Activated gamma-delta T cell treated with anti-CD3 and anti-CD28 coated beads, Interleukin-2, amount 50 U/mL, for 16 hours (primary cell): Measurements from ENCODE around the gene UTP4.
"Not testable (repeated sequence)": the region's sequence is repeated elsewhere in the genome, so short reads cannot be mapped to it uniquely, and the experiment has no call there.

Source experiments
- DNase-seq: peaks from one replicate; pipeline ENCODE4 v3.0.0-alpha.2; 2020; ENCODE audit warnings: low read depth

UTP4 gene

DNA sequence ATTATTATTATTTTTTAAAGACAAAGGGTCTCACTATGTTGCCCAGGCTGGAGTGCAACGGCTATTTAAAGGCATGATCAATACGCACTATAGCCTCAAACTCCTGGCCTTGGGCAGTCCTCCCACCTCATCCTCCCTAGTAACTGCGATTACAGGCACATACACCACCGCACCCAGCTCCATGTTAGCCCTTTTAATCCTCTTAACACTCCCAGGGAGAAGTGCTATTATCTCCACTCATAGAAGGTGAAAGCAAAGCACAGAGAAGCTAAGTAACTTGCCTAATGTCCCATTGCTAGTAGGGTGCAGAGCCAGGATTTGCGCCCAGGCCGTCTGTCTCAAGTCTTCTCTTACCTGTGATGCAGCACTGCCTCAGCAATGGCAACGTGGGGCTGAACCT lies 22.0 kb upstream of the UTP4 start:
- no peak for DNase-seq

DNA sequence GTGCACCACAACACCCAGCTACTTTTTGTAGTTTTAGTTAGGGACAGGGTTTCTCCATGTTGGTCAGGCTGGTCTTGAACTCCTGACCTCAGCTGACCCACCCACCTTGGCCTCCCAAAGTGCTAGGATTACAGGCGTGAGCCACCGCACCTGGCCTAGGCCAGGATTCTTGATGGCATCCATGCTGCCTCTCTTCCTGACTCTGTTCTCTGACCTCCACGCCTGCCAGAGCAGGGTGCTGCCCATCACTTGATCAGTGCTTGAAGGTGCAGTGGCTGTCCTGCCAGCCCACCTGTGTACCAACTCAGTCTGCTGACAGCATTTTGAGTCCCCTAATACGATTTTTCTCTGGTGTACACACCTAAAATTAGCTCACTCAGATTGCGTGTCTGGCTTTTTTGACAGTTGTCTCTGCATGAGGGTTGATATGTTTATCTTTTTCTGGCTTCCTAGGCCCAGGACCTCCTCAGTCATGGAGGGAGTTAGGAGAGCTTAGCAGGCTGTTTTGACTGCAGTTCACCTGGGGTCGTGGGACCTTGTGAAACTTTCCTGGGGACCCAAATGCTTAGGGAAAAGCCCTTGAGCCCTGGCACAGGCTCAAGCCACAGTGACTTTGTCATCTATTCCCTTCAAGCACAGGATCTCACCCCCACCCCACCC lies 21.1 kb upstream of the UTP4 start:
- no peak for DNase-seq

DNA sequence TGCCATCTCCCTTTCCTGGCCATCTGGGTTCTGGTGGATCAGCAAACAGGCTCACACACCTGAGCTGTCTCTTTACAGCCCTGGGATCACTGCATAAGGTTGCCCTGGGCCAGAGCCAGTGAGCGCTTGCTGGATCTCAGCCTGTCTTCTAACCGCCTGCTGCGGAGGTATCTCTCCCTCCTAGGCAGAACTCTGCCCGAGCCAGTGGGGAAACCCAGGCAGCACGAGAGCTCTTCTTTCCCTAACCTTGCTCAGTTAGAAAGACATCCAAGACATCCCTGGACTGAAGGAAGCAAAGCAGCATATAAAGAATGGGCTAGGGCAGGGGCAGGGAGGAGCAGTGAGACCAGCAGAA lies 20.6 kb upstream of the UTP4 start:
- no peak for DNase-seq

DNA sequence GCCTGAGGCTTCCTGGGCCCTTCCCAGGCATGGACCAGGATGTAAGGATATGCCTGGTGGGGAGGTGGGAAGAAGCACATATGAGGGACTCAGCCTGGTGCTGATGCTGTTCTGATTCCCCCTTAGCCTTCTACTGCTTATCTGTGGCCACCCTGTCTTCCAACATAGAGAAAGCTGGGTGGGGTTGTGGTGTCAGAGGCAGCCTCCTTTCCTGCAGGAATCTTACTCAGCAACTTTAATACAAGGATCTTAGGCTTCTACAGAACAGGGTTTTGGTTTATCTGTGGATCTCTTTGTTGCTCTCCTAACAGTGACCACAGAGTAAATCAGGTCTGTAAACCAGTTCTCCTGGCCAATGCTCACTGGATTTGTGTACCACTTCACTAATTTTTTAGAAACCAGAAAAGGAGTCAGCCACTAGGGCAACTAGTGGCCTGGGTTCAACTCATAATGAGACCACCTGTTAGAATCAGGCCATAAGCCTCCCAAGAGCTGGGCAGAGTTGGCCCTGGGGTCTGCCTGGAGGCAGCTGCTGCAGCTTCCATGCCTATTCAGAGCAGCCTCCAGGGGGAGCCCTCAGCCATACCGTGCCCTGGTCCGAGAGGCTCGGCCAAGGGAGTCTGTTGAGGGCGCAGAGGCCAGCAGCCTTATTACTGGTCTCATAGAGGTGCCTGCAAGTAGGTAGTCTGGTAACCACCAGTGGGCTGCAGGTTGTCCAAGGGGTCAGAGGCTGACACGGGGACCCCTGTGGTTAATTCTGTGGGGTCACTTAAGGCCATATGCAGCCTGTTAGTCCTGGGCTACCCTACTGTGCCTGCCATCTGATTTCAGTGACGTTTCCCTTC lies 19.9 kb upstream of the UTP4 start:
- peak; percentile 22 for DNase-seq

DNA sequence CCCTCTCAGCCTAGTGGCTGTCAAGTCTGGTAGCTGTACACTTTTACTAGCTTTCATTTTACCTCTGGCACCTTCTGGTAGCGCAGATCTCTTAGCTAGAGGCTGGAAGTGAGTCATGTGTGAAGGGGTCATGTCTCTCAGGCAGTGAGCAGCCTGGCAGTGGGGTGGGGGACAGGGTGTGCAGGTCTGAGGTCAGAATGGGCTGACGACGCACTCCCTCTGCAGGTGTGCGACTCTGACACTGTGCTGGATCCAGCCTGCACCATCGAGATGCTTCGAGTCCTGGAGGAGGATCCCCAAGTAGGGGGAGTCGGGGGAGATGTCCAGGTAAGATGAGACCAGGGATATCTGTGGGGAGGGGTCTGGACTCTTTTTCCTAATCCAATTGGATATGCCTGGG lies 19.2 kb upstream of the UTP4 start:
- no peak for DNase-seq

DNA sequence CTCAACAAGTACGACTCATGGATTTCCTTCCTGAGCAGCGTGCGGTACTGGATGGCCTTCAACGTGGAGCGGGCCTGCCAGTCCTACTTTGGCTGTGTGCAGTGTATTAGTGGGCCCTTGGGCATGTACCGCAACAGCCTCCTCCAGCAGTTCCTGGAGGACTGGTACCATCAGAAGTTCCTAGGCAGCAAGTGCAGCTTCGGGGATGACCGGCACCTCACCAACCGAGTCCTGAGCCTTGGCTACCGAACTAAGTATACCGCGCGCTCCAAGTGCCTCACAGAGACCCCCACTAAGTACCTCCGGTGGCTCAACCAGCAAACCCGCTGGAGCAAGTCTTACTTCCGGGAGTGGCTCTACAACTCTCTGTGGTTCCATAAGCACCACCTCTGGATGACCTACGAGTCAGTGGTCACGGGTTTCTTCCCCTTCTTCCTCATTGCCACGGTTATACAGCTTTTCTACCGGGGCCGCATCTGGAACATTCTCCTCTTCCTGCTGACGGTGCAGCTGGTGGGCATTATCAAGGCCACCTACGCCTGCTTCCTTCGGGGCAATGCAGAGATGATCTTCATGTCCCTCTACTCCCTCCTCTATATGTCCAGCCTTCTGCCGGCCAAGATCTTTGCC lies 18.0 kb upstream of the UTP4 start:
- DNase-seq, result no peak

DNA sequence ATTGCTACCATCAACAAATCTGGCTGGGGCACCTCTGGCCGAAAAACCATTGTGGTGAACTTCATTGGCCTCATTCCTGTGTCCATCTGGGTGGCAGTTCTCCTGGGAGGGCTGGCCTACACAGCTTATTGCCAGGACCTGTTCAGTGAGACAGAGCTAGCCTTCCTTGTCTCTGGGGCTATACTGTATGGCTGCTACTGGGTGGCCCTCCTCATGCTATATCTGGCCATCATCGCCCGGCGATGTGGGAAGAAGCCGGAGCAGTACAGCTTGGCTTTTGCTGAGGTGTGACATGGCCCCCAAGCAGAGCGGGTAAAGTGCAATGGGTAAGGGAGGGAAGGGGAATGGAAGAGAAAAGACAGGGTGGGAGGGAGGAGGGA lies 17.5 kb upstream of the UTP4 start:
- DNase-seq, result no peak

DNA sequence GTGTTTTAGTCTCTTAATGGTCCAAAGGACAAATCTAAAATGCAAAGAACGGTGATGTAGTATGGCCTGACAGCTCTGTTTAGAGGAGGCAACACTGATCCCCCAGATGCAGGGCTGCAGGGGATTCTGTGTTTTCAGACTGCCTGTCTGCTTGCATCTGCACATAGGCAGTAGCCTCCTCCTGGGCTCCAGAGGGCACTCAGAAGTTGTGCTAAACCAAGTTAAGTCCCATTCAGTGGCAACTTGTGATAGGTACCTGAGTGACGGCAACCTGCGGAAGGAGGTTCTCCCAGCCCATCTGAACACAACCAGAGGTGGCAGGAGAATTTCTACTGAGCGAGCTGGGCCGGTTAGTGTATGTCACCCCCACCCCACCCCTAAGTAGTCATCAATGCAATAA lies 17.1 kb upstream of the UTP4 start:
- no peak for DNase-seq

DNA sequence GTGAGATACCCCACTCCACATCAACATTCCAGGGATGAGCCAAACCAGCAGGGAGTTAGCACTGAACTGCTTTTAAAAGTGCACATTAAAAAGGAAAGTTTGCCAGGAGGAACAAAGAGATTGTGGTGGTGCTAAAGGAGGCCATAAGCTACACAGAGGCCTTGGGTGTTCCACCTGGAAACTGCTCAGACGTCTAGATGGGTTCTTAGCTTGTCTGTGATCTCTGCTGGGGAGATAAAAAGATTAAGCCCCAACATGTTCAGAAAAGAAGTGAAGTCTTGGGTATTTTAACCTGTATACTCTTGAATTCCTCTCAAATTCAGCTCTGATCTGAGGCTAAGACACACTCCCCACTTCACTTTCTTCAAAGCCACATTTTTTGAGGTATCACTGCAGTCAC lies 16.6 kb upstream of the UTP4 start:
- DNase-seq, result no peak

DNA sequence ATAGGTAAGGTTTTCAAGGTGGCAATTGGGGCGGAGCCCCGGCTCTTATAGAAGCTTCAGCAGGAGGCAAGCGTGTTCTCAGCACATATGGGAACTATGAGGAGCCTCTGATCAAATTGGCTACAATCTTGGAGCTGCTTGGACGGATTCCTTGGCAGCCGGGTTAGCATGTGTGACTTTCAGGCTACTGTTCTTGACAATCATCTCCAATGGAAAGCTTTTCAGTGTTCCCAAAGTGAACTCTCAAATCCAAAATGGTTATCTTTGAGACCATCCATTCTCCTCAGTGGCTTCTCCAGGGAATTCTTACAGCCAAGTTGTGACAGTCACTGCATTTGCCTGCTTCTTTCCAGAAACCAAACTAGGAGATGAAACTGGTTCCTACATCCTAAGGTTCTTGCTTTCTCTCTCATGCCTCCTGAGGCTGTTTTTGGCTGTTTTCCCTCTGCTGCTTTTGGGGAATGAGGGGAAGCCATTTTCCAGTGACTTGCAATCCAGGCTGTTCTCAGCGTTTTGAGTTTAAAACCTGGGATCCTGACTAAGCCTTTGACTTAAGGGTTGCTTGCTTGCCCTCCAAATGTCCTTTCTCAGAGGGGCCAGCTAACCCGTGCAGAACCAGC lies 16.1 kb upstream of the UTP4 start:
- no peak for DNase-seq

DNA sequence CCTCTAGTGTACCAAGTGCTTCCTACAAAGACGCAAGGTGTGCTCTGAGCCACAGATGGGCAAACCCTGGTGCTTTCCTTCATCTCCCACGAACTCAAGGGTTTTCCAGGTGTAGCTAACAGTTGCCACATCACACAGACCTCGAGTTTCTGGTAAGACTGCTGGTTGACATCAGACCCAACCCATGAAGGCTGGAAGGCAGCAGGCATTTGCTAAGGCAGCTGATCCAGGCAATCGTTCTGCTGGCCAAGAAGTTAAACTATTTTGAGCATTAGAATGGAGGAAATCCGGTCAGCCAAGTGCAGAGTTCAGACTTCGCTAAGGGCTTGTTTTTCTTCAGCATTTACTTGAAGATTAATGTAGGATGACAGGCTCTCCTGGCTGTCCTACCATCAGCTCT lies 15.5 kb upstream of the UTP4 start:
- DNase-seq, result no peak

DNA sequence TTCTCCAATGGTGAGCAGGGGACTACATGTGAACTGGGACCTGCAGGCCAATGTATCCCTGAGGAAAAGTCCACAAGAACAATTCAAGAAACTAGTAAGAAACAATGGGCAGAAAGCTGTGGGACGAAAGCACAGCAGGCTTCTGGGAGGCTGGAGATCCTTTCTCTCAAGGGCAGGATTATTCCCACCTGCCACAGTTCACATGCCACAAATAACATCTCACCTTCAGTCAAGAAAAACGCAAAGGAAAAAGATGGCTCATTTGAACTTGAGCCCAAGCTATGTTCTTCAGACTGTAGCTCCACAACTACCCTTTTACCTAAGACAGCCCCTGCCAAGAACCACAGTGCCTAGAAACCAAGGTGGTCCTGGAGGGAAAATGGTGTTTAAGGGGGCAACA lies 14.0 kb upstream of the UTP4 start:
- DNase-seq, result no peak

DNA sequence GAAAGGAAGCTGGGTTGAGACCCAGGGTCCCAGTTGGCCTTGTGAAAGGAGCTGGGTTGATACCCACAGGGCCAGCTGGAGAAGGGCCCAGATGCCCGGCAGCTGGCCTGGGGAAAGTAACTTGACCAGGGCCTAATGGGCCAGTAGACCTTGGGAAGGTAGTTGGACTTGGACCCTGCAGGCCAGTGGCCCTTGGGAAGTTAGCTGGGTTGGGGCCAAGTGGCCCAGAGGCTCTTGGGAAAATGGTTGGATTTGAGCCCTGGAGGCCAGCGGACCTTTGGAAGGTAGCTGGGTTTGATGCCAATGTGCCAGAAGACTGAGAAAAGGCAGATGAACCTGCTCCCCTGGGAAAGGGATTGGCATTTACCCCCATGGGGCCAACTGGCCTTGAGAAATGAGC lies 13.5 kb upstream of the UTP4 start:
- DNase-seq, result no peak

DNA sequence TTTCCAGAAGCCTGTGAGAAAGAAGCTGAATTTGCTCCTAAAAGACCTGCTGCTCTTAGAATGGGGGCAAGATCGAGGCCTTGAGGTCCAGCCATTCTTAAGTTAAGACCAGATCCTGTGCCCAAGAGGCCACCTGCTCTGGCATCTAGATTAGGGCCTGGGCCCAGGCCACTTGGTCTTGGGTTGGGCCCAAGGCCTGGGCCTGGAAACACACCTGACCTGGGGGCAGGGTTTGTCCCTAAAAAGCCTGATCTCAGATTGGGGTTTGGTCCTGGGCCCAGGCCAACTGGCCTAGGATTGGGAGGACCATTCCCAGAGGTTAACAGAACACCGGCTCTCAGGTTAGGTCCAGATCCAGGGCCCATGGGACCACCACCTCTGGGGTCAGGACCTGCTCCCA lies 12.9 kb upstream of the UTP4 start:
- DNase-seq, result no peak

DNA sequence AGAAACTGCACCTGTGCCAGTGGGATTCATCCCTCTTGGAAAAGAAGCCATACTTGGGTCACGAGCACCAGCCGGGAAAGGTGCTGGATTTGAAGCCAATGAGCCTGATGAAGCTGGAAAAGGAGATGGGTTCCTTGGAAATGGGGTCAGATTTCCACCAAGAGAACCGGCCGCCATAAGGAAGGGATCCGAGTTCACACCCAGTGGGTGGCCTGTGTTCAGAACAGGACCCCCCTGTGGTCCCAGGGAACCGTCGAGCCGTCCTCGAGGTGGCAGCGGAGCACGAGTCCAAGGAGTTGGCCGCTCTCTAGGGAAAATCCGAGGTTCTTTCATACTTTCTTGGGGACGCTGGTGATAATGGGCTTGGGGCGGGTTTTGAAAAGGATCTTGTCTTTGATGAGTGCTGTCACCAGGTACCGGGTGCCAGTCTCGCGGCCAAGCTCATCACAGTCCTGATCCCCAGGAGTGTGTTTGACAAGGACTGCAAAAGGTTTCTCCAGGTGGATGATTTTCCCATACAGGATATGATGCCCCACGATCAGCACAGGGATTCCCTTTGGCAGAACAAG lies 12.3 kb upstream of the UTP4 start:
- no peak for DNase-seq

DNA sequence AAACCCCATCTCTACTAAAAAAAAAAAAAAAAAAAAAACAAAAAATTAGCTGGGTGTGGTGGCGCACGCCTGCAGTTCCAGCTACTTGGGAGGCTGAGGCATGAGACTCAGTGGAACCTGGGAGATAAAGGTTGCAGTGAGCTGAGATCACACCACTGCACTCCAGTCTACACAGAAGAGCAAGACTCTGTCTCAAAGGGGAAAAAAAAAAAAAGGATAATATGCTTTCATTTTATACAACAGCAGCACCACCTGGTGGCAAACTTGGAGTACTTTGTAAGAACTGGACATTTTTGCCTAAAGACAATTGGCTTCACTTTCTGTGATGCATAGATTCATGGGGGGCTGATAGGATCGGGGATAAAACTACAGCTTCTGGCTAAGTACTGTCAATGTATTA lies 8.5 kb upstream of the UTP4 start:
- peak; percentile 43 for DNase-seq

DNA sequence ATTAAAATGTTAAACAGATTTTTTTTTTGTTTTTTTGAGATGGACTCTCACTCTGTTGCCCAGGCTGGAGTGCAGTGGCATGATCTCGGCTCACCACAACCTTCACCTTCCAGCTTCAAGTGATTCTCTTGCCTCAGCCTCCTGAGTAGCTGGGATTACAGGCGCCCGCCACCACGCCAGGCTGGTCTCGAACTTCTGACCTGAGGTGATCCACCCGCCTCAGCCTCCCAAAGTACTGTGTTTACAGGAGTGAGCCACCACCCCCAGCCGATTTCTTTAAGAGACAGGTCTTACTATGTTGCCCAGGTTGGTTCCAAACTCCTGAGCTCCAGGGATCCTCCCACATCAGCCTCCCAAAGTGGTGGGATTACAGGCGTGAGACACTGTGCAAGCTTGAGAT lies 8.0 kb upstream of the UTP4 start:
- not testable (repeated sequence) for DNase-seq

DNA sequence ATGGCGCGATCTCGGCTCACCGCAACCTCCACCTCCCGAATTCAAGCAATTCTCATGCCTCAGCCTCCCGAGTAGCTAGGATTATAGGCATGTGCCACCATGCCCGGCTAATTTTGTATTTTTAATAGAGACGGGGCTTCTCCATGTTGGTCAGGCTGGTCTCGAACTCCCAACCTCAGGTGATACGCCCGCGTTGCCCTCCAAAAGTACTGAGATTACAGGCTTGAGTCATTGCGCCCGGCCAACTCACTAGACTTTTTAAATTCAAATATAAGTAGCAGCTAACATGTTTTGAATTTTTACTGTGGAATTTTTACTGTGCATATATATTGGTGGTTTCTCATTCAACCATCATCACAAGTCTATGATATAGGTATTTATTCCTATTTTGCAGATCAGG lies 7.5 kb upstream of the UTP4 start:
- DNase-seq, result not testable (repeated sequence)

DNA sequence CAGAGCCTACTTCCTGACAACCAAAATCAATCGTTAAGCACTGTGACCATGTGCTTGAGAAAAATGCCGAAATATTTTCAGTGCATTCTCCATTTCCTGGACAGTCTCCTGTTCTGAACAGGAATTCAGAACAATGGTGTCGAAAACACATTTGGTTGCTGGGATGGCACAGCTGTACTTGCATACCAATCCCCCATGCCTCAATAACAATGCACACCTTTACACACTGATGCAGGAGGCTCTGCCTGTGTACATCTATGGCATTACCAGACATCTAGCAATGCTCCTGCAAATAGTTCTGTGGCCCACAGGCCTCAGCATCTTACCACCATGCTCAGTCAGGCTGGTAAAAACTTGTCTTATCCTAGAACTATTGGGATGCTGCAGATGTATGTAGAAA lies 6.2 kb upstream of the UTP4 start:
- DNase-seq, result no peak

DNA sequence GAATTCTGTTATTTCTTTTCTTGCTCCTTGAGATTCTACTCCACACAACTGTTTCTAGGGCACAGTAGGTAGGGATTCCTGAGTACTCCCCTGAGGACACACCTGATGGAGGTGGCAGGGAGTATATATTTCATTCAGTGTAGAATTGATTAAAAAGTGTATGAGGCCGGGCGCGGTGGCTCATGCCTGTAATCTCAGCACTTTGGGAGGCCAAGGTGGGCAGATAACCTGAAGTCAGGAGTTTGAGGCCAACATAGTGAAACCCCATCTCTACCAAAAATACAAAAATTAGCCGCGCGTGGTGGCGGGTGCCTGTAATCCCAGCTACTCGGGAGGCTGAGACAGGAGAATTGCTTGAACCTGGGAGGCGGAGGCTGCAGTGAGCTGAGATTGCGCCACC lies 5.6 kb upstream of the UTP4 start:
- not testable (repeated sequence) for DNase-seq

DNA sequence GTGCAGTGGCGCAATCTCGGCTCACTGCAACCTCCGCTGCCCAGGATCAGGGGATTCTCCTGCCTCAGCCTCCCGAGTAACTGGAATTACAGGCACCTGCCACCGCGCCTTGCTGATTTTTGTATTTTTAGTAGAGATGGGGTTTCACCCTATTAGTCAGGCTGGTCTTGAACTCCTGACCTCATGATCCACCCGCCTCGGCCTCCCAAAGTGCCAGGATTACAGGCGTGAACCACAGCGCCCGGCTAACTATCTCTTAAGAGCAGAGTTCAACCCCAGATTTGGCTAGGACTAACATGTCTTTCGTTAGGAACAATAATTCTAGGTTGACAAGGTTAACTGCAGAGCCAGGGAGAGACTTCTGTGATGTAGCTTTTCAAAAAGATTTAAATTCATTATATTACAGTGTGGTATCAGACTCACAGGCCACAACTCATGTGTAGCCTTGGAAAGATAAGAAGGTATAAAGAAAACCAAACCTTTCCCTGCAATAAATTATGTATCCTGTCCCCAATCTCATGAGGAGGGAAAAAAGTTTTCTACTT lies 4.4 kb upstream of the UTP4 start:
- DNase-seq, result no peak

DNA sequence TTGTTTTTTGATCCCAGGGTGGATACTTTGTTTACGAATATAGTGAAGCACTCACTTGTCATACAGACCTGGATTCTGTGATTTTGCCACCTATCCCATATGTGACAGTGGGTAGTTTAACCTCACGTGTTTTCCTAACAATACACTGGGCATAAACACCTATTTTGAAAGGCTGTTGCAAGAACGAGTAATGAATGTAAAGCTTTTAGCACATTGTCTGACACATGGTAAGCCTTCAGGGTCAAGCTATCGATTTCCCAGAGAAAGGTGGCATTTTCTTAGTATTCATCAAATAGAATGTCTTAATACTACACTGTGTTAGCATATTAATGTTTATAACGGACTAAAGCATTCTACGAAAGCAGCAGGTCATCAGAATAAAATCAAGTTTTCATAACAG lies 2.0 kb upstream of the UTP4 start:
- no peak for DNase-seq
